Transverse colon (tissue), 4 donors: ENCODE data around the gene ZDHHC14. TPM values are rescaled to one million over a fixed set of nuclear protein-coding genes. Genes with fewer than 3 reads are reported as not detected.

Experiments used
- DNase-seq: peaks from one replicate; pipeline ENCODE4 v3.0.0-alpha.2; 2019
- H3K27ac ChIP-seq, 4 donors: fragments of 200-600 bp; sonication (generic); 2 replicates each; pipeline ENCODE4 v1.5.1; 2016 to 2018; ENCODE audit warnings: inconsistent platforms in 4 of 4
- H3K27me3 ChIP-seq: fragments of 200-600 bp; sonication (generic); 2 replicates; pipeline ENCODE4 v1.5.1; 2017; ENCODE audit warnings: inconsistent platforms
- H3K36me3 ChIP-seq, 4 donors: fragments of 200-600 bp; sonication (generic); 2 replicates each; pipeline ENCODE4 v1.5.1; 2017 to 2019; ENCODE audit warnings: inconsistent platforms in 4 of 4
- H3K4me1 ChIP-seq, 4 donors: fragments of 200-600 bp; sonication (generic); 2 replicates each; pipeline ENCODE4 v1.5.1; 2017 to 2020; ENCODE audit warnings: inconsistent platforms in 4 of 4
- H3K4me3 ChIP-seq, 4 donors: fragments of 200-600 bp; sonication (generic); 1 replicate in 1 of 4; 2 replicates in 3 of 4; pipeline versions ENCODE4 v1.5.1 to v1.6.1; 2017 to 2019; ENCODE audit warnings: inconsistent platforms in 4 of 4
- H3K9me3 ChIP-seq, 2 donors: fragments of 200-600 bp; sonication (generic); 2 replicates each; pipeline ENCODE4 v1.5.1; 2017 to 2019; ENCODE audit warnings: inconsistent platforms in 2 of 2
- EP300 ChIP-seq: sonication (generic); formaldehyde crosslinking; IDR thresholded peaks from one replicate; pipeline ENCODE4 v1.6.1; 2017; ENCODE audit warnings: antibody characterized with exemption, low read depth
- POLR2A ChIP-seq: fragments of 450-650 bp; IDR thresholded peaks from one replicate; pipeline ENCODE4 v1.6.1; 2016; ENCODE audit warnings: antibody characterized with exemption, mild to moderate bottlenecking, moderate library complexity
- POLR2AphosphoS5 ChIP-seq, 3 donors: sonication (generic); formaldehyde crosslinking; IDR thresholded peaks; one replicate each; pipeline ENCODE4 v1.6.1; 2016; ENCODE audit warnings: antibody characterized with exemption in 3 of 3
- WGBS, 2 donors: methylation state at CpG; one replicate each; pipeline ENCODE4 v1.1.5; 2018; ENCODE audit warnings: low coverage in 1 of 2; 5-methylcytosine and 5-hydroxymethylcytosine counted together
- in situ Hi-C, 4 donors: fragments of 200-750 bp; cut with MboI; loops; one replicate each; pipeline versions ENCODE4 v1.15.0 to v1.15.1; 2017; ENCODE audit warnings: low sequenced_read_pairs in 3 of 4, low pct_ligation_motif_present in 1 of 4, low pct_unique_long_range_greater_than_20kb in 1 of 4
- intact Hi-C: fragments of 100-400 bp; cut with DNase I; formaldehyde crosslinking; loops from one replicate; pipeline ENCODE4 v1.15.1; 2023; ENCODE audit warnings: low total_unique reads
- total RNA-seq, 4 donors: library from RNA; depleted of rRNA; stranded (reverse); fragments of >200 nt; gene quantifications; one replicate each; pipeline ENCODE4 v1.1.0, GENCODE V29; 2016
- TF ChIP-seq, protein P1 (sequence below), 5 experiments: fragments of 200-600 bp in 3 of 5; fragments of 450-650 bp in 2 of 5; sonication (generic) in 3 of 5; IDR thresholded peaks; 1 replicate in 2 of 5; 2 replicates in 3 of 5; pipeline ENCODE4 v1.5.1; 2016 to 2017; ENCODE audit warnings: antibody characterized with exemption in 5 of 5, inconsistent platforms in 3 of 5, mild to moderate bottlenecking in 2 of 5, moderate library complexity in 1 of 5

The ZDHHC14 gene
- total RNA-seq, 4 donors from 2014 or later, result 10.2 to 16.5 (median 12.5) TPM

DNA sequence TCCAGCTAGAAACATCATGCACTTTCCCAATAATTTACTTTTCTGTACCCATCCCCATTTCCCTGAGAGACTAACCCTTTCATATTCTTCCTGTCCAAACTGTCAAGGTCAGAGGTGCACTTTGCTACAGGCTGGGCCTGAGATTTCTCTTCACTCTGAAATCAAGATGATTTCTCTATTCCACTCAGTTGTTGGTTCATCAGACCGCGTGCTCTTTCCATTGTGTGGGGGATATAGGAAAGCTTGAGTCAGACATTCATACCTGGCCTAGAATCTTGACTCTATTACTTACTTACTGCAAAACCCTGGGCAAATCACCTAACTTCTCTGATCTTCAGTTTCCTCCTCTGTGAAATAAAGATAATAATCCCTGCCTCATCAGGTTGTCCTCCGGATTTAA lies 4.7 kb upstream of the ZDHHC14 start:
- intact Hi-C loops, result no loop called here
- H3K9me3 ChIP-seq, result no peaks in the 10 kb centered on the region
- in situ Hi-C loops, result loop anchor here in 2 of 4 donors (10.0 to 25.0 kb wide), 2 partner anchors 51 to 211 kb away; partner anchors contain the start of gene TMEM242 (in 1 of the 2)
- H3K27me3 ChIP-seq, result no peaks in the 10 kb centered on the region
- WGBS, 2 donors, result 67 to 90% methylated on average over 3 of the region's 3 CpGs
- no peaks in the 10 kb centered on the region for H3K36me3 ChIP-seq
- no peak for DNase-seq
- TF ChIP-seq POLR2A, result no peak
- no peak for TF ChIP-seq EP300
- TF ChIP-seq, protein P1, sequence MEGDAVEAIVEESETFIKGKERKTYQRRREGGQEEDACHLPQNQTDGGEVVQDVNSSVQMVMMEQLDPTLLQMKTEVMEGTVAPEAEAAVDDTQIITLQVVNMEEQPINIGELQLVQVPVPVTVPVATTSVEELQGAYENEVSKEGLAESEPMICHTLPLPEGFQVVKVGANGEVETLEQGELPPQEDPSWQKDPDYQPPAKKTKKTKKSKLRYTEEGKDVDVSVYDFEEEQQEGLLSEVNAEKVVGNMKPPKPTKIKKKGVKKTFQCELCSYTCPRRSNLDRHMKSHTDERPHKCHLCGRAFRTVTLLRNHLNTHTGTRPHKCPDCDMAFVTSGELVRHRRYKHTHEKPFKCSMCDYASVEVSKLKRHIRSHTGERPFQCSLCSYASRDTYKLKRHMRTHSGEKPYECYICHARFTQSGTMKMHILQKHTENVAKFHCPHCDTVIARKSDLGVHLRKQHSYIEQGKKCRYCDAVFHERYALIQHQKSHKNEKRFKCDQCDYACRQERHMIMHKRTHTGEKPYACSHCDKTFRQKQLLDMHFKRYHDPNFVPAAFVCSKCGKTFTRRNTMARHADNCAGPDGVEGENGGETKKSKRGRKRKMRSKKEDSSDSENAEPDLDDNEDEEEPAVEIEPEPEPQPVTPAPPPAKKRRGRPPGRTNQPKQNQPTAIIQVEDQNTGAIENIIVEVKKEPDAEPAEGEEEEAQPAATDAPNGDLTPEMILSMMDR (IDR thresholded peaks at IDR 0.05), result no peak
- no peak for TF ChIP-seq POLR2AphosphoS5 (IDR thresholded peaks at IDR 0.05)
- peaks cover 0 to 4% (median 3%) of the 10 kb centered on the region in 4 donors for H3K4me1 ChIP-seq
- no peak overlapping the region for H3K27ac ChIP-seq
- H3K4me3 ChIP-seq, result no peak overlapping the region

DNA sequence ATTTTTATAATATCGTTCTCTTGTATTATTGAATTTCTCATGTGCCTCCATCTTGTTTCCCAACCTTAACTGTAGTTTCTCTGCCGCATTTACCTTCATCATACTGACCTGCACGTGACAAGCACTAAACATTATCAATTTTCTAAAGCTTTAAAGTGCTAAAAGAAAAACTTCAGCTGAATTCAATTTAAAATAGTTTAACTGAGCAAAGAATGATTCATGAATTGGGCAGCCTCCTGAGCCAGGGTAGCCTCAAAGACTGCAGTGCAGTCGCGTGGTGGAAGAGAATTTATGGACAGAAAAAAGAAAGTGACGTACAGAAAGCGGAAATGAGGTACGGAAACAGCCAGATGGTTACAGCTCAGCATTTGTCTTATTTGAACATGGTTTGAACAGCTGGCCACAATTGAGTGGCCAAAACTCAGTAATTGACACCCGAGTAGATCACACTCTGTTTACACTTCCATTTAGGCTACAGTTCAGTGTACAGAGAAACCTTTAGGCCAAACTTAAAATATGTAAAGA lies 4.2 kb upstream of the ZDHHC14 start:
- in situ Hi-C loops (loop anchor here in 2 of 4 donors (10.0 to 25.0 kb wide), 2 partner anchors 52 to 211 kb away; partner anchors contain the start of gene TMEM242 (in 1 of the 2)), intact Hi-C loops (no loop called here)
- Histone ChIP-seq H3K9me3 (no peaks in the 10 kb centered on the region), H3K4me1 (peaks cover 0 to 4% (median 3%) of the 10 kb centered on the region in 4 donors), H3K4me3 (no peak overlapping the region), H3K27ac (no peak overlapping the region), H3K27me3 (no peaks in the 10 kb centered on the region), H3K36me3 (no peaks in the 10 kb centered on the region)
- no peak for DNase-seq
- TF ChIP-seq, protein P1 (IDR thresholded peaks at IDR 0.05), result no peak
- 68 to 73% methylated on average over 9 of the region's 9 CpGs for WGBS, 2 donors

DNA sequence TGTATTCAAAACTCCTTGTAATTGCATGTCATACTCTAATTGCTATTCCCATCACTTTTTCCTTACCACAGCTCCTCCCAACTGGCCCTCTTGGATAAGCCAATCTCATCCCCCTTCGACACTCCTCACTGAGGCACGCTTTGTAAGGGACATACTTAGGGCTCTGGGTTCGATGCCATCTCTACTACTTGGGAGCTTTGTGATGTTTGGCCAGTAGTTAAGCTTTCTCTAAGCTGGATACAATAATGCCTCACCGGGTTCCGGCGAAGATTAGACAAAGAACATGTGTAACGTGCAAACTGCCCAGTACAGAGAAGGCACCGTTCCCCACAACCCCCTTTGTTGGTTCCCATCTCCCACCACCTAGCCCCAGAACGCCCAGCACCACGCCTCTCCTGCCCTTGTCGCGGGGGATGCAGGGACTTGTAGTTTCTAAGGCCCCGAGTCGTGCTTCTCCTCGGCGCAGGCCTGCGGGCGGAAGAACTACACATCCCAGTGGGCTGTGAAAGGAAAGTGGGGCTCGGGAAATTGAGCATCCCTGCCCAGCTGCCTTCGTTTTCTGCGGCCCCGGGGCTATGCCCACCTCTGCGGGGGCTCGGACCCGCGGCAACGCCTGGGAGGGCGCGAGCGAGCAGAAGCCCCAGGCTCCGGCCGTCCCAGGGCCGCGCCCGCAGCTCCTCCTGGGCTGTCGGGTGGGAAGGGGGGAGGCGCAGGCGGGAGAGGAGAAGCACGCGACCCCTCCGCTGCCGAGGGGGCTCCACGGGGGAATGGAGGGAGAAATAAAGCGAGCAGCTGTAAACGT lies 1.1 kb upstream of the ZDHHC14 start:
- 0% methylated on average over 8 to 43 of the region's 45 CpGs for WGBS, 2 donors
- no peaks in the 10 kb centered on the region for H3K36me3 ChIP-seq
- H3K4me3 ChIP-seq, result peak overlapping the region; percentile 61 to 98 (median 92)
- peaks cover 0 to 27% (median 12%) of the 10 kb centered on the region in 4 donors for H3K4me1 ChIP-seq
- TF ChIP-seq EP300 (no peak), POLR2AphosphoS5 (IDR thresholded peaks at IDR 0.05) (peak in 1 of 3 donors; percentile 40), POLR2A (peak; percentile 20)
- TF ChIP-seq, protein P1 (IDR thresholded peaks at IDR 0.05), result no peak
- peak; percentile 93 for DNase-seq
- no peaks in the 10 kb centered on the region for H3K27me3 ChIP-seq
- peak overlapping the region; percentile 93 to 99 (median 96) for H3K27ac ChIP-seq
- in situ Hi-C loops (loop anchor here in 2 of 4 donors (10.0 to 25.0 kb wide), 2 partner anchors 55 to 207 kb away; partner anchors contain the start of gene TMEM242 (in 1 of the 2)), intact Hi-C loops (loop anchor here (5.0 kb wide), 1 partner anchor 58 kb away; the partner anchor contains the start of gene TMEM242)
- no peaks in the 10 kb centered on the region for H3K9me3 ChIP-seq

DNA sequence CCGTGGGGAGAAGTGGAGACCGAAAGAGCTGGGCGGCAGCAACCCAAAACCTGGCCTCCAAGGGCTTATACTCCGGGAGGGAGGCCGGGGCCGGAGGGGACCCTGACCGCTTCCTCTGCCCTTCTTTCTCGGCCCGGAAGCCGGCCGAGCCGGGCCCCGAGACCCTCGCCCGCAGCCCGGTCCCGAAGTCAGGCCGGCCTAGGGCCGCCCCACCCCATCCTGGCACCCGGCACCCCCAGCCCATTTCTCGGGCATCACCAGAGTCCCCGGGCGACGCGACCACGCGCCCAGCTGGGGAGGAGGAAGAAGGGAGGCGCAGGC lies 572 bp upstream of the ZDHHC14 start:
- H3K27me3 ChIP-seq, result no peaks in the 10 kb centered on the region
- peak overlapping the region; percentile 61 to 98 (median 92) for H3K4me3 ChIP-seq
- H3K36me3 ChIP-seq, result no peaks in the 10 kb centered on the region
- H3K4me1 ChIP-seq, result peaks cover 0 to 27% (median 12%) of the 10 kb centered on the region in 4 donors
- DNase-seq, result no peak
- H3K27ac ChIP-seq, result peak overlapping the region; percentile 93 to 99 (median 96)
- in situ Hi-C loops, result loop anchor here in 1 of 4 donors (25.0 kb wide), 1 partner anchor 207 kb away; no protein-coding TSS in a partner anchor
- no peaks in the 10 kb centered on the region for H3K9me3 ChIP-seq
- intact Hi-C loops, result loop anchor here (5.0 kb wide), 1 partner anchor 58 kb away; the partner anchor contains the start of gene TMEM242
- 0% methylated on average over 10 of the region's 28 CpGs; no CpG with 5 or more reads in 1 of the 2 donors for WGBS, 2 donors
- TF ChIP-seq POLR2A (no peak), EP300 (no peak), POLR2AphosphoS5 (IDR thresholded peaks at IDR 0.05) (no peak)
- TF ChIP-seq, protein P1 (IDR thresholded peaks at IDR 0.05), result no peak
